Stimulated activated CD4-positive, alpha-beta T cell treated with anti-CD3 and anti-CD28 coated beads, Interleukin-15, amount 100 ng/mL, for 1 hour (primary cell): ENCODE measurements around the gene TIGD1.
"Not testable (repeated sequence)": the region's sequence is repeated elsewhere in the genome, so short reads cannot be mapped to it uniquely, and the experiment has no call there.

ENCODE experiments used
- DNase-seq, 2 donors: peaks; one replicate each; pipeline ENCODE4 v3.0.0-alpha.2; 2020; ENCODE audit warnings: low read depth in 1 of 2, low spot score in 1 of 2

TIGD1 gene

GRCh38 chr2:232571026-232571474 lies 20.7 kb upstream of the TIGD1 start:
- no peak for DNase-seq

GRCh38 chr2:232570481-232570880 lies 20.1 kb upstream of the TIGD1 start:
- DNase-seq: not testable (repeated sequence)

GRCh38 chr2:232569541-232569940 lies 19.2 kb upstream of the TIGD1 start:
- no peak for DNase-seq

GRCh38 chr2:232568161-232568560 lies 17.8 kb upstream of the TIGD1 start:
- no peak for DNase-seq

- no peak for DNase-seq
Measured at GRCh38 chr2:232567721-232568120, 17.4 kb upstream of the TIGD1 start.

GRCh38 chr2:232563580-232563979 lies 13.2 kb upstream of the TIGD1 start:
- DNase-seq: no peak

GRCh38 chr2:232562515-232563151 lies 12.3 kb upstream of the TIGD1 start:
- DNase-seq: no peak

- DNase-seq: no peak
Measured at GRCh38 chr2:232556426-232556825, 6.1 kb upstream of the TIGD1 start.

- DNase-seq: no peak
Measured at GRCh38 chr2:232551776-232552175, 1.4 kb upstream of the TIGD1 start.

GRCh38 chr2:232551250-232551638 lies 887 bp upstream of the TIGD1 start:
- no peak for DNase-seq

GRCh38 chr2:232549655-232550353 lies 553 bp downstream of the TIGD1 start:
- DNase-seq: peak in 1 of 2 donors; percentile 12

- DNase-seq: no peak
Measured at GRCh38 chr2:232547991-232548390, 2.4 kb downstream of the TIGD1 start.

- no peak for DNase-seq
Measured at GRCh38 chr2:232545511-232546375, 4.6 kb downstream of the TIGD1 start.

- no peak for DNase-seq
Measured at GRCh38 chr2:232544674-232545073, 5.7 kb downstream of the TIGD1 start.

GRCh38 chr2:232543928-232544631 lies 6.3 kb downstream of the TIGD1 start:
- no peak for DNase-seq

GRCh38 chr2:232543491-232543890 lies 6.9 kb downstream of the TIGD1 start:
- DNase-seq: no peak

GRCh38 chr2:232542715-232543467 lies 7.5 kb downstream of the TIGD1 start:
- no peak for DNase-seq

GRCh38 chr2:232541961-232542714 lies 8.2 kb downstream of the TIGD1 start:
- DNase-seq: no peak

GRCh38 chr2:232541195-232541960 lies 9.0 kb downstream of the TIGD1 start:
- DNase-seq: no peak
